ENCODE measurements around the gene ZGPAT. TPM values are rescaled to one million over a fixed set of nuclear protein-coding genes. Genes with fewer than 3 reads are reported as not detected.

The ZGPAT gene
- total and polyA plus RNA-seq, 2 donors (not counting 3 experiments of a cell fraction or from before 2014, with no cell fraction given) = 23.1 to 29.3 TPM

GRCh38 chr20:63767456-63767855 lies 59.6 kb downstream of the ZGPAT start:
- no peak for FAIRE-seq
- no TSS peak for BruUV-seq (replicated peaks)
- TF ChIP-seq FOS (IDR thresholded peaks at IDR 0.05; ENCODE audit: borderline replicate concordance, insufficient read depth, low read length) (no peak), EZH2 (IDR thresholded peaks at IDR 0.05; ENCODE audit: borderline replicate concordance, low read depth, low read length, severe bottlenecking) (no peak), POLR2AphosphoS5 (IDR thresholded peaks at IDR 0.05; ENCODE audit: insufficient read depth, low read depth, low read length) (no peak), GATA2 (IDR thresholded peaks at IDR 0.05; ENCODE audit: insufficient read depth, insufficient read length, low read depth, low read length) (no peak), MAX (IDR thresholded peaks at IDR 0.05; ENCODE audit: insufficient read depth, insufficient read length) (no peak), POLR2A (IDR thresholded peaks at IDR 0.05; ENCODE audit: low read depth, low read length) (no peak)

GRCh38 chr20:63767886-63768285 lies 60.0 kb downstream of the ZGPAT start:
- Histone ChIP-seq H3K36me3 (ENCODE audit: control insufficient read depth in 2 of 2, extremely low read depth in 1 of 2, insufficient read depth in 2 of 2, low read length in 2 of 2) (no peaks in the 10 kb centered on the region), H3K4me2 (ENCODE audit: insufficient read depth, low read length) (no peak overlapping the region), H3K4me3 (replicated peaks in 1 of 3; ENCODE audit: insufficient read depth in 1 of 3, low read depth in 1 of 3, low read length in 3 of 3) (no peak overlapping the region), H3K9ac (replicated peaks; ENCODE audit: extremely low read depth, insufficient read depth, low read length) (no peak overlapping the region), H4K20me1 (replicated peaks; ENCODE audit: control insufficient read depth, extremely low read depth, insufficient read depth, low read length) (no peaks in the 10 kb centered on the region), H3K4me1 (ENCODE audit: control insufficient read depth, extremely low read depth, insufficient read depth, low read length) (no peaks in the 10 kb centered on the region), H3K9me3 (replicated peaks; ENCODE audit: control insufficient read depth, insufficient read depth, low read length) (no peaks in the 10 kb centered on the region), H3K79me2 (ENCODE audit: control insufficient read depth, insufficient read depth, low read length) (no peaks in the 10 kb centered on the region), H3K27ac (ENCODE audit: insufficient read depth, low read depth, low read length) (no peak overlapping the region), H2AFZ (ENCODE audit: low read depth, low read length) (no peak overlapping the region), H3K27me3 (ENCODE audit: control insufficient read depth in 2 of 2, insufficient read depth in 2 of 2, low read length in 2 of 2) (no peaks in the 10 kb centered on the region), H3K9me1 (replicated peaks; ENCODE audit: control insufficient read depth, extremely low read depth, insufficient read depth, low read length) (no peaks in the 10 kb centered on the region)
- ChIA-PET POLR2A (no interaction called here), CTCF (interaction anchor here (2.1 kb wide), 1 partner anchor 18 kb away, joined by 12 read pairs; no protein-coding TSS in a partner anchor)
- intact Hi-C loops (cut with micrococcal nuclease) (no loop called here), dilution Hi-C loops (cut with MboI; ENCODE audit: extremely low pct_ligation_motif_present, low sequenced_read_pairs) (no loop called here)
- TF ChIP-seq MAX (IDR thresholded peaks at IDR 0.05; ENCODE audit: insufficient read depth, insufficient read length) = no peak
- TF ChIP-seq FOS (IDR thresholded peaks at IDR 0.05; ENCODE audit: borderline replicate concordance, insufficient read depth, low read length) = no peak
- no peak for TF ChIP-seq EZH2 (IDR thresholded peaks at IDR 0.05; ENCODE audit: borderline replicate concordance, low read depth, low read length, severe bottlenecking)
- no peak for TF ChIP-seq GATA2 (IDR thresholded peaks at IDR 0.05; ENCODE audit: insufficient read depth, insufficient read length, low read depth, low read length)
- no peak for TF ChIP-seq POLR2AphosphoS5 (IDR thresholded peaks at IDR 0.05; ENCODE audit: insufficient read depth, low read depth, low read length)
- TF ChIP-seq JUN (IDR thresholded peaks at IDR 0.05; ENCODE audit: borderline replicate concordance, insufficient read depth, insufficient read length, low read depth) = no peak
- TF ChIP-seq POLR2A (IDR thresholded peaks at IDR 0.05; ENCODE audit: low read depth, low read length) = no peak
- TF ChIP-seq CTCF (IDR thresholded peaks at IDR 0.05; ENCODE audit: extremely low read depth in 1 of 2, insufficient read depth in 1 of 2, low read depth in 1 of 2, low read length in 2 of 2) = no peak
- TF ChIP-seq MYC (IDR thresholded peaks at IDR 0.05; ENCODE audit: low read depth, low read length) = no peak
- DNase-seq (ENCODE audit: low read depth, low spot score) (no peak), FAIRE-seq (no peak)
- BruUV-seq (replicated peaks) = no TSS peak

More at GRCh38 chr20:63767456-63767855, 59.6 kb downstream of the ZGPAT start:
- POLR2A ChIA-PET = no interaction called here
- Histone ChIP-seq H3K9me1 (replicated peaks; ENCODE audit: control insufficient read depth, extremely low read depth, insufficient read depth, low read length) (no peaks in the 10 kb centered on the region), H3K9me3 (replicated peaks; ENCODE audit: control insufficient read depth, insufficient read depth, low read length) (no peaks in the 10 kb centered on the region), H3K27me3 (ENCODE audit: control insufficient read depth in 2 of 2, insufficient read depth in 2 of 2, low read length in 2 of 2) (no peaks in the 10 kb centered on the region), H3K4me1 (ENCODE audit: control insufficient read depth, extremely low read depth, insufficient read depth, low read length) (no peaks in the 10 kb centered on the region), H3K4me2 (ENCODE audit: insufficient read depth, low read length) (no peak overlapping the region), H3K36me3 (ENCODE audit: control insufficient read depth in 2 of 2, extremely low read depth in 1 of 2, insufficient read depth in 2 of 2, low read length in 2 of 2) (no peaks in the 10 kb centered on the region), H3K79me2 (ENCODE audit: control insufficient read depth, insufficient read depth, low read length) (no peaks in the 10 kb centered on the region), H4K20me1 (replicated peaks; ENCODE audit: control insufficient read depth, extremely low read depth, insufficient read depth, low read length) (no peaks in the 10 kb centered on the region), H3K9ac (replicated peaks; ENCODE audit: extremely low read depth, insufficient read depth, low read length) (no peak overlapping the region), H3K4me3 (replicated peaks in 1 of 3; ENCODE audit: insufficient read depth in 1 of 3, low read depth in 1 of 3, low read length in 3 of 3) (no peak overlapping the region), H2AFZ (ENCODE audit: low read depth, low read length) (no peak overlapping the region), H3K27ac (ENCODE audit: insufficient read depth, low read depth, low read length) (no peak overlapping the region)
- CTCF ChIA-PET = interaction anchor here (1.5 to 2.1 kb wide), 2 partner anchors 8 to 19 kb away, joined by 9 to 12 read pairs; no protein-coding TSS in a partner anchor
- no peak for DNase-seq (ENCODE audit: low read depth, low spot score)
- intact Hi-C loops (cut with micrococcal nuclease) (no loop called here), dilution Hi-C loops (cut with MboI; ENCODE audit: extremely low pct_ligation_motif_present, low sequenced_read_pairs) (no loop called here)
